SK-N-SH (cell line): ENCODE measurements around the gene CUX1. TPM values are rescaled to one million over a fixed set of nuclear protein-coding genes. Genes with fewer than 3 reads are reported as not detected.

Experiments
- CTCF ChIA-PET: fragments of 300-600, 350-600 bp; formaldehyde crosslinking; extraction: SDS; loops from one replicate; lab custom pipeline; 2021; lab: Yijun Ruan, JAX
- POLR2A ChIA-PET: fragments of 350-600 bp; sonication (Branson Sonifier 250); formaldehyde crosslinking; extraction: SDS; loops from one replicate; lab custom pipeline; 2020; ENCODE audit warnings: antibody characterized with exemption, inconsistent platforms; lab: Yijun Ruan, JAX
- DNase-seq: peaks from one replicate; pipeline ENCODE4 v3.0.0; 2012
- H2AFZ ChIP-seq: fragments of 200-600 bp; sonication (generic); 2 replicates; pipeline ENCODE4 v1.8.1; 2016; ENCODE audit warnings: antibody characterized with exemption, mild to moderate bottlenecking, low read depth
- H3F3A ChIP-seq: fragments of 200-600 bp; sonication (generic); replicated peaks from 2 replicates; pipeline ENCODE3; 2016; ENCODE audit warnings: antibody characterized with exemption, mild to moderate bottlenecking; ENCODE audit not compliant: insufficient read depth
- H3K27ac ChIP-seq, 2 experiments: fragments of 200-500 bp in 1 of 2; fragments of 200-600 bp in 1 of 2; sonication (Bioruptor generic) in 1 of 2; sonication (generic), shearing (Covaris generic) in 1 of 2; 2 replicates each; pipeline versions ENCODE4 v1.5.1 to v1.6.1; 2014 to 2016; ENCODE audit warnings: low read depth in 2 of 2, inconsistent platforms in 1 of 2, low read length in 1 of 2, mild to moderate bottlenecking in 1 of 2, mixed read lengths in 1 of 2
- H3K27me3 ChIP-seq: fragments of 200-600 bp; sonication (generic), shearing (Covaris generic); 2 replicates; pipeline ENCODE4 v1.6.1; 2016; ENCODE audit warnings: mixed run types; ENCODE audit not compliant: insufficient read depth
- H3K36me3 ChIP-seq, 2 experiments: fragments of 200-500 bp in 1 of 2; fragments of 200-600 bp in 1 of 2; sonication (Bioruptor generic) in 1 of 2; sonication (generic) in 1 of 2; replicated peaks in 1 of 2; 2 replicates each; pipeline versions ENCODE3 to v1.5.1; 2014 to 2016; ENCODE audit warnings: low read length in 1 of 2, mild to moderate bottlenecking in 1 of 2; ENCODE audit not compliant: insufficient read depth in 2 of 2, control insufficient read depth in 1 of 2
- H3K4me1 ChIP-seq, 2 experiments: fragments of 200-500 bp in 1 of 2; fragments of 200-600 bp in 1 of 2; sonication (Bioruptor generic) in 1 of 2; sonication (generic), shearing (Covaris generic) in 1 of 2; 2 replicates each; pipeline versions ENCODE4 v1.5.1 to v1.6.1; 2014 to 2016; ENCODE audit warnings: low read depth in 1 of 2, low read length in 1 of 2, mixed run types in 1 of 2; ENCODE audit not compliant: insufficient read depth in 2 of 2, control insufficient read depth in 1 of 2
- H3K4me2 ChIP-seq: fragments of 200-600 bp; sonication (generic), shearing (Covaris generic); 2 replicates; pipeline ENCODE4 v1.6.1; 2017; ENCODE audit warnings: mixed run types
- H3K4me3 ChIP-seq, 2 experiments: fragments of 200-500 bp in 1 of 2; fragments of 200-600 bp in 1 of 2; sonication (Bioruptor generic) in 1 of 2; sonication (generic), shearing (Covaris generic) in 1 of 2; 2 replicates each; pipeline versions ENCODE4 v1.5.1 to v1.8.1; 2014 to 2016; ENCODE audit warnings: low read depth in 2 of 2, inconsistent platforms in 1 of 2, low read length in 1 of 2, mild to moderate bottlenecking in 1 of 2, mixed read lengths in 1 of 2, moderate library complexity in 1 of 2
- H3K79me2 ChIP-seq: fragments of 200-600 bp; sonication (generic); 2 replicates; pipeline ENCODE4 v1.8.1; 2017; ENCODE audit warnings: mild to moderate bottlenecking; ENCODE audit not compliant: insufficient read depth
- H3K9ac ChIP-seq: fragments of 200-600 bp; sonication (generic); 2 replicates; pipeline ENCODE4 v1.6.1; 2017; ENCODE audit warnings: mixed run types
- H3K9me2 ChIP-seq: fragments of 200-600 bp; sonication (generic); 2 replicates; pipeline ENCODE4 v1.6.1; 2017; ENCODE audit warnings: mixed run types
- H3K9me3 ChIP-seq: fragments of 200-600 bp; sonication (generic); 2 replicates; pipeline ENCODE4 v1.6.1; 2017; ENCODE audit warnings: mixed run types, mild to moderate bottlenecking, moderate library complexity
- H4K20me1 ChIP-seq: fragments of 200-600 bp; sonication (generic); 2 replicates; pipeline ENCODE4 v1.6.1; 2017; ENCODE audit warnings: mild to moderate bottlenecking, mixed run types; ENCODE audit not compliant: insufficient read depth
- CTCF ChIP-seq: fragments of 200-600 bp; sonication (generic); IDR thresholded peaks from 2 replicates; pipeline ENCODE4 v1.6.1; 2017; ENCODE audit warnings: antibody characterized with exemption, mild to moderate bottlenecking, moderate library complexity
- ELF1 ChIP-seq: IDR thresholded peaks from 2 replicates; pipeline ENCODE4 v1.4.0; 2012
- EP300 ChIP-seq, 2 experiments: IDR thresholded peaks; 2 replicates each; pipeline versions ENCODE4 v1.4.0 to v1.6.1; 2012; ENCODE audit warnings: borderline replicate concordance in 1 of 2, low read depth in 1 of 2, low read length in 1 of 2
- GABPA ChIP-seq: IDR thresholded peaks from 2 replicates; pipeline ENCODE4 v1.4.0; 2012; ENCODE audit warnings: low read depth, mild to moderate bottlenecking
- MAX ChIP-seq: IDR thresholded peaks from 2 replicates; pipeline ENCODE4 v1.4.0; 2012; ENCODE audit warnings: low read depth
- PBX3 ChIP-seq: IDR thresholded peaks from 2 replicates; pipeline ENCODE4; 2012
- POLR2AphosphoS5 ChIP-seq: IDR thresholded peaks from 2 replicates; pipeline ENCODE4 v1.6.1; 2012; ENCODE audit warnings: low read depth, low read length
- REST ChIP-seq: IDR thresholded peaks from 2 replicates; pipeline ENCODE4 v1.6.1; 2012; ENCODE audit warnings: mild to moderate bottlenecking, low read depth, low read length, moderate library complexity
- RFX5 ChIP-seq: IDR thresholded peaks from 2 replicates; pipeline ENCODE4 v1.6.1; 2012; ENCODE audit warnings: mild to moderate bottlenecking, improper control_type of control experiment, low read length
- RXRA ChIP-seq: IDR thresholded peaks from 2 replicates; pipeline ENCODE4 v1.4.0; 2012; ENCODE audit warnings: low read depth, mild to moderate bottlenecking, borderline replicate concordance
- SIN3A ChIP-seq: IDR thresholded peaks from 2 replicates; pipeline ENCODE4 v1.6.1; 2012; ENCODE audit warnings: low read depth, mild to moderate bottlenecking, low read length, moderate library complexity, borderline replicate concordance
- TAF1 ChIP-seq: IDR thresholded peaks from 2 replicates; pipeline ENCODE4 v1.6.1; 2012; ENCODE audit warnings: low read depth, mild to moderate bottlenecking, low read length, moderate library complexity, borderline replicate concordance
- ZBTB33 ChIP-seq: IDR thresholded peaks from 2 replicates; pipeline ENCODE4 v1.4.0; 2012; ENCODE audit warnings: low read depth, borderline replicate concordance
- WGBS: methylation state at CpG from one replicate; pipeline ENCODE4 v1.1.6; 2017; ENCODE audit warnings: low lambda C conversion rate; 5-methylcytosine and 5-hydroxymethylcytosine counted together
- polyA plus RNA-seq, 3 experiments: library from polyadenylated mRNA; depleted of rRNA; stranded (reverse); fragments of >200 nt; gene quantifications; 2 replicates each; pipeline ENCODE4 v1.2.3, GENCODE V29; 2012

The CUX1 gene
- polyA plus RNA-seq, 1 of the 3 experiments (the other 2 are of a cell fraction), result 68.6 TPM

GRCh38 chr7:101823096-101823495, 5.7 kb downstream of the CUX1 start (continued):
- TF ChIP-seq REST (no peak), ELF1 (no peak), GABPA (no peak), EP300 (IDR thresholded peaks at IDR 0.05; ENCODE audit: borderline replicate concordance in 1 of 2, low read depth in 1 of 2, low read length in 1 of 2) (no peak)

GRCh38 chr7:101823596-101823995, 6.2 kb downstream of the CUX1 start:
- 90% methylated on average over 5 of the region's 5 CpGs for WGBS
- H3K27me3 ChIP-seq, result no peaks in the 10 kb centered on the region
- no peaks in the 10 kb centered on the region for H3K9me3 ChIP-seq
- peaks cover 90% of the 10 kb centered on the region for H4K20me1 ChIP-seq
- no peak overlapping the region for H3K9ac ChIP-seq
- TF ChIP-seq TAF1 (no peak), REST (no peak), POLR2AphosphoS5 (no peak), CTCF (no peak), PBX3 (no peak), RXRA (no peak), RFX5 (no peak), ELF1 (no peak), SIN3A (no peak), MAX (no peak), ZBTB33 (no peak)
- TF ChIP-seq, all 33 proteins: peak for 0
- H3K4me2 ChIP-seq, result no peak overlapping the region
- no peak for DNase-seq
- ChIA-PET POLR2A (no interaction called here), CTCF (interaction anchor here (0.7 to 3.4 kb wide), 5 partner anchors 9 to 449 kb away, joined by 3 to 16 read pairs (median 4); no protein-coding TSS in a partner anchor)
- H3K27ac ChIP-seq, result no peak overlapping the region
- H3K4me3 ChIP-seq, result no peak overlapping the region
- H3K4me1 ChIP-seq, result peaks cover 16 to 32% of the 10 kb centered on the region in 2 experiments; a peak in 3 of 4 replicates
- peaks cover 100% of the 10 kb centered on the region for H3K79me2 ChIP-seq
- no peak overlapping the region for H2AFZ ChIP-seq
- no peaks in the 10 kb centered on the region for H3K9me2 ChIP-seq
- no peaks in the 10 kb centered on the region for H3K36me3 ChIP-seq
- peaks cover 7% of the 10 kb centered on the region for H3F3A ChIP-seq
